Kidney capillary endothelial cell (primary cell): ENCODE measurements around the gene OR4D6.
"Not testable (repeated sequence)": the region's sequence is repeated elsewhere in the genome, so short reads cannot be mapped to it uniquely, and the experiment has no call there.

Source experiments
- DNase-seq: peaks from one replicate; pipeline ENCODE4 v3.0.0-alpha.2; 2018; ENCODE audit warnings: low spot score

OR4D6 gene

DNA sequence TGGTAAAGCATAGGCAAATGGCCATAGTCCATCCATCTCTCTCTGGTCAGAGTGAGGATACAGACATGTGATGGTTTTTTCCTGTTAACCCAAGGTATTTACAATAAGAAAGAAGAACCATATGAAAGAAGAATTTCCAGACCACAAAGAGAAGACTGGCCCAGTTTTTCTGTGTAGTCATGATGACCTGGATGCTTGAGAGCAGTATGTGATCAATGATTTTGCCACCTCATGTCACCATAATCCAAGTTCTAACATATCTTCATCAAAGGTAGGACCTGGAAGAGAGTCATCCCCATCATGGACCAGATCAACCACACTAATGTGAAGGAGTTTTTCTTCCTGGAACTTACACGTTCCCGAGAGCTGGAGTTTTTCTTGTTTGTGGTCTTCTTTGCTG, at the start of gene OR4D6:
OR4D6 (plus strand) TSS at position 301 of the 400 bp plus-strand sequence; CDS start at position 301, 0 bp downstream.
- no peak for DNase-seq

DNA sequence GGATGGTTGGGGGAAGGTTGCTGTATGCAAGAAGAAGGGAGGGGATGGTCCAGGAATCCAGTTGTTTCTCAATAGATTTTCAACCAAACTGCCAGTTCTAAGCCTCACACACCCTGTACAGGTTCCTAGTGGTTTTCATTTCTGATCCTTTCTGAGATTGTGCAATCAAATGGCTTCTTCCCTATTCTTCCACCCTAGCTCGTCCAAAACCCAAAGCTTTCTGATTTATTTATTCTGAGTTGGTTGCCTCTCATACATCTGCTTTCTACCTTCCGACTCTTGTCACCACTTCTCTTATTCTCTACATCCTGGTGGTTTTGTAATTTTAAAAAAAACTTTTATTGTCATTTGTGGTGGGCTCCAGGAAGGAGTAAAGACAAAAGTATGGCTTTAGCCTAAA, 43.1 kb upstream of the OR4D6 start:
- no peak for DNase-seq

DNA sequence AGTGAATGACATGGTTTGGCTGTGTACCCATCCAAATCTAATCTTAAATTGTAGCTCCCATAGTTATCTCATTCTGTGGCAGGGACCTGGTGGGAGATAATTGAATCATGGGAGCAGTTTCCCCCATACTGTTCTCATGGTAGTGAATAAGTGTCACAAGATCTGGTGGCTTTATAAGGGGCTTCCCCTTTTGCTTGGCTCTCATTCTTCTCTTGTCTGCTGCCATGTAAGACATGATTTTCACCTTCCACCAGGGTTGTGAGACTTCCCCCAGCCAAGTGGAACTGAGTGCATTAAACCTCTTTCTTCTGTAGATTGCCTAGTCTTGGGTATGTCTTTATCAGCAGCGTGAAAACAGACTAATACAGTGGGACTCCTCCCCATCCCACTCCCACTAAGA, 41.6 kb upstream of the OR4D6 start:
- DNase-seq: no peak

DNA sequence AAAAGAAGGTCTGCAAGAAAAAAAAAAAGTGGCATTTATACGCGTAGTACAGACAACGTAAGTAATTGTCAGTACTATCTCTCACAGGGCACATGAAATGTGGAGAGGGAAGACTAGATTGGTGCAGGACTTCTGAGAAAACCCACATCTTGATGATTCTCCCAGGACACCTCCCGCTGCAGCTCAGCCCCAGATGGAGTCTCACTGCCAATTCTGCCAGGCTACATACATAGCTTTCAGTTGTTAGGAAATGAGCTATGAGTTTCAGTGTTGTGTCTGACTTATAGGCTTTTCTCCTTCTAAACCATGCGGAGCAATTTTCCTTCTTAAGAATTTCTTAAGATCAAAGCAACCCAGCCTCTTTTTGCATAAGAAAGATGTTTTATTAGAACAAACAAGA, 40.1 kb upstream of the OR4D6 start:
- DNase-seq: no peak

DNA sequence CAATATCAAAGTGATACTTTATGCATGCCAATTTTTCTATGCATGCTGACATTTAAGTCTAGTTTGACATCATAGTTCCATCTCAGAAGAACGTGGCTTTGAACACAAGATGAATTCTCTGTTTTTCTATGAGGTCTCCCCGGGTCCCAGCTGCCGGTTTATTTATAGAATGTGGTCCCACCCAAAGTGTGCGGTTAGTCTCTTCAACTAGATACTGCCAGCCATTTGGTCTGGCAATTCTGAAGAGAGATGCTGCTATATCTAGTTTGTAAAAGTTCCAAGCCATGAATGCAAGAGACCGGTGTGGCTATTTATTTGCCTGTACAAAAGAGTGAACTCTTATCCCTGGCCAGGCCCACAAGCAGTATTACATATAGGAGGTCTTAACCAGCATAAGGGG, 39.7 kb upstream of the OR4D6 start:
- no peak for DNase-seq

DNA sequence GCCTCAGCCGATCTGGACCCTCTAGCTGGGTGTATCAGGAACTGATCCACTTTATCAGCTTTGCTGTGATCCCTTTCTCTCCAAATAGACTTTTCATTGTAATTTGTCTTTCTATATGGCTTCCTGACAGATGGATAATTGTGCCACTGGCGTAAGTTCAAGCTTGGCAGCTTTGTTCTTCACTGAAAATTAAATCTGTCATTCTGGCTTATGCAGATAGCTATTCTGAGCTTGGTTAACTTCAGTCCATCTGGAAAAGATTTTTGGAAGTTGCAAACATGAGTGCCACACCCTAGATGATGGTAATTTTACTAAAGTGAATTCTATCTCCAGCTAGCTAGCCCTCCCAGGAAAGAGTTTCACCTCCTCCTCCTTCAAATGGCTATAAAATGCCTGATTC, 38.6 kb upstream of the OR4D6 start:
- no peak for DNase-seq

DNA sequence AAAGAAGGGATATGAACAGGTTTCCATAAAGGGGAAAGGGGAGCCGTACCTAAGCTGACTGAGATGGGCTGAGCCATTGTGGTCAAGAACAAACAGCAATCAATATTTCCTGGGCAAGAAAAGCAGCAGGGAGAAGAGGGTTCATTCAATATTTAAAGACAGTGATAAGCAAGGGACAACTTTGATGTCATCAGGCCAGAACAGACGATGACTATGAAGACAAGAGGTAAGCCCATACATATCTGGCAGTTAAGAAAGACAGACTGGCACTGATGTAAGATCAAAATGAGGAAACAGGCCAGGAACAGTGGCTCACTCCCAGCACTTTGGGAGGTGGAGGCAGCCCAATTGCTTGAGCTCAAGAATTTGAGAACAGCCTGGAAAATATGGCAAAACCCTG, 32.9 kb upstream of the OR4D6 start:
- no peak for DNase-seq

DNA sequence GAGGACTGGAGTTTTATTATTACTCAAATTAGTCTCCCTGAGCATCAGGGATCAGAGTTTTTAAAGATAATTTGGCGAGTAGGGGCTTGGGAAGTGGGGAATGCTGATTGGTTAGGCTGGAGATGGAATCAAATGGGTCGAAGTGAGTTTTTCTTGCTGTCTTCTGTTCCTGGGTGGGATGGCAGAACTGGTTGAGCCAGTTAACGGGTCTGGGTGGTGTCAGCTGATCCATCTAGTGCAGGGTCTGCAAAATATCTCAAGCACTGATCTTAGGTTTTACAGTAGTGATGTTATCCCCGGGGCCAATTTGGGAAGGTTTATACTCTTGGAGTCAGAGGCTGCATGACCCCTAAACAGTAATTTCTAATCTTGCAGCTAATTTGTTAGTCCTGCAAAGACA, 31.6 kb upstream of the OR4D6 start:
- DNase-seq: no peak

DNA sequence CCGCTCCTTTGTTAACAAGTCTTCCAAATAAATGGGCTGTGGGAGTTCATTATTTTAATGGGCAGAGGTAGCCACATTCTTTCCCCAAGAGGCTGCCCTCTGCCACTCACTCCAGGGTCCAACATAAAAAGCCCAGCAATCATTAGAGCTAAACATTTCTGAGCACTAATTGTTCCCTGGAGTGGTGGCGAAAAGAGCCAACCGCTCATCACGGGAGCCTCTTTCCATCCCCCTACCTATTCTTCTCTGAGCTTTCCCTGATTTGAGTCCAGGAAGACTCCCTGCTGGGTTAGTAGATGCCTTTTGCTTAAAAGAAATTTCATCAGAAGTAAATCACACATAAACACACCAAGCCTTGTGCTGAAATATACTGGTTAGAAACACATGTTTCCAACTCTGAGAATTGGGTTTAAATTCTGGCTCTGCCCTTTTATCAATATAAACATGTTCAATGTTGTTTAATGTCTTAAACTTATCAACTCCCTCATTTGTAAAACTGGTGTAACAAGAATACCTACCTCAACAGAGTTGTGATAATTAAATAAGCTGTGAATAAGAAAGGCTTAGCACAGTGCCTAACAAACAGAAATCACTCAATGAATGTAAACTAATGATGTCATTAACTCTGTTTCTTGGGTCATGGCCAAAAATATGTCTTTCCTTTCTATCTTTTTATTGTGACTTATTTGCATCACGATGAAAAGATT, 30.2 kb upstream of the OR4D6 start, which contains the start of gene OR5A2:
OR5A2 (minus strand) TSS at position 53 of the 707 bp plus-strand sequence. CDS start 3,460 bp downstream, outside the sequence.
- no peak for DNase-seq

DNA sequence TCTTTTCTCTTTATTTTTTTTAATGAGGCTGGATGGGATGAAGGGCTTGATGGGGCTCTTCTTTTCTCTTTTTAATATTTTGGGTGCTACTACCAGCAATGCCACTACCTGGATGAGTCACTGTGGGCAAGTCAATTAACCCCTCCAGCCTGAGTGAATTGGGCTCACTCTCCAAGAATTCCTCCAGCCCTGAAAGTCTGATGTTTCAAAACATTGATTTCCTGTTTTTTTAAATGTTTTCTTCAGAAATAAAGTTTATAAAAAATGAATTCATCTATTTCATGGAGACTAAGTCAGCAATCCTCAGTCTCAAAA, 29.7 kb upstream of the OR4D6 start:
- DNase-seq: no peak

DNA sequence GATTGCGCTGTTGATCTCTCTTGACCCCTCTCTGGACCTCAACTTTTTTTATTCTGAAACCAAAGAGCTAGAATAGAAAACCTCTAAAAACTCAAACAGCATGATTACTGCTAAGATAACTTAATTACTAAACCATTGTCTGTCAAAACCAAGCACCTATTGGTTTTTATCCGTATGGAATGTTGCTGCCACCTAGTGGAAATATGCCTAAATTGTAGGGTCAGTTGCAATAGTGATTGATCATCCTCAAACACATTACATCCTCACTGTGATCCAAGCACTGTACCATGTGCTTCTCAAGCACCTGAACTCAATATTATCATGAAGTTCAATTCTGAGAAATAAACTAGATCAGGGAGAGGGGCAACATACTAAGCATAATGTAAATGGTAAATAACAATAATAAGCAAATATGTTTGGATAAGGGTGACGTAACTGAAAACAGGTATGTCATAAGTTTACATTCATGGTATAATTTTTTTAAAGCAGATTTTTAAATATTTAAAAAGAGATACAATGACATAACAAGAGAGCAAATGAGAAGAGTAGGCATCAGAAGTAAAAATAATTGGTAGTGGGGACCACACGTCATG, 26.7 kb upstream of the OR4D6 start:
- DNase-seq: peak; percentile 38

DNA sequence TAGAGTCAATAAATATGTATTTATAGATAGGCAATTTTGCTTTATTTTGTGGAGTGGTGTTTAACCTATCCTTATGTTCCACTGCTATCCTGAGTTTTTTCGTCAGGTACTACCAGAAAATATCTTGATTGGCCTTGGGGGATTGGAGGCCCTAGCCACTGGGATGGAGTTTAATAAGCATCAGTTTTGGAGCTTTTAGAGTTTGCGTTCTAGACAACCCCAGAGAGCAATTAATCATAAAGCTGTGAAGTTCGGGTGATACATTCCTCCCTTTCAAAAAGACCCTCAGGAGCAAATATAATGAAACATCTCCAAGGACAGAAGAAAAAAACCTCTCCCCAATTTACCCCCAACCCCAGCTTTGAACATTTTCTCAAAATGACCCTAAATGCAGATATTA, 20.6 kb upstream of the OR4D6 start, which contains the start of gene OR5A1:
OR5A1 (plus strand) TSS at position 301 of the 400 bp plus-strand sequence. CDS start 6,700 bp downstream, outside the sequence.
- DNase-seq: no peak

DNA sequence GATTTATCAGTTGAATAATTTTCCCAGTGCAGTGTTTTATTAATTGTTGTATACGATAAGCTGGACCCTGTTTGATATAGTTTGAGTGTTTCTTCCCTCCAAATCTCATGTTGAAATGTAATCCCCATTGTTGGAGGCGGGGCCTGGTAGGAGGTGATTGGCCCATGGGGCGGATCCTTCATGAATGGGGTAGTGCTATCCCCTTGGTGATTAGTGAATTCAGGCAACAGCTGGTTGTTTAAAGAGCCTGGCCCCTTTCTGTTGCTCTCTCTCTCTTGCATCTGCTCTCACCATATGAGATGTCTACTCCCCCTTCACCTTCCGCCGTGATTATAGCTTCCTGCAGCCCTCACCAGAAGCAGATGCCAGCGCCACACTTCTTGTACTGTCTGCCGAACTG, 19.0 kb upstream of the OR4D6 start:
- DNase-seq: no peak

DNA sequence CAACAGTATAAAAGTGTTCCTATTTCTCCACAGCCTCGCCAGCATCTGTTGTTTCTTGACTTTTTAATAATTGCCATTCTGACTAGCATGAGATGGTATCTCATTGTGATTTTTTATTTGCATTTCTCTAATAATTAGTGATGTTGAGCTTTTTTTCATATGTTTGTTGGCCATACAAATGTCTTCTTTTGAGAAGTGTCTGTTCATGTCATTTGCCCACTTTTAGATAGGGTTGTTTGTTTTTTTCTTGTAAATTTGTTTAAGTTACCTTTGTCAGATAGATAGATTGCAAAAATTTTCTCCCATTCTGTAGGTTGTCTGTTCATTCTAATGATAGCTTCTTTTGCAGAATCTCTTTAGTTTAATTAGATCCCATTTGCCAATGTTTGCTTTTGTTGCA, 11.1 kb upstream of the OR4D6 start:
- DNase-seq: not testable (repeated sequence)

DNA sequence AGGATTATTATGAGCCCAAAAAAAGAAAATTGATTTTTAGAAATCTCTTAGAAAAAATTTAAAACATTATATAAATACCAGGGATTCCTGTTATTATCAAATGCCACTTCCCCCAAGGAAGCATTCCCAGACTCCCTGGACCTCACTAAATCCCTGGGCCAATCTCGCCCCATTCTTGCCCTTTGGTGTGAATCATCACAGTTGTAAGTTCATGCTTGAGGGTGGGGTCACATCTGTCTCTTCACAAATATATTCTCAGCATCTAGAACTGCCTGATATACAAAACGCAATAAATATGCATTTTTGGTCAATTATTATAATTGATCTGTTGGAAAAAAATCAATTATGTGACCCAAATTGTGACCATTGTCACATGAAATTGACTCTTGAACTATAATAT, 8.3 kb upstream of the OR4D6 start:
- DNase-seq: no peak

DNA sequence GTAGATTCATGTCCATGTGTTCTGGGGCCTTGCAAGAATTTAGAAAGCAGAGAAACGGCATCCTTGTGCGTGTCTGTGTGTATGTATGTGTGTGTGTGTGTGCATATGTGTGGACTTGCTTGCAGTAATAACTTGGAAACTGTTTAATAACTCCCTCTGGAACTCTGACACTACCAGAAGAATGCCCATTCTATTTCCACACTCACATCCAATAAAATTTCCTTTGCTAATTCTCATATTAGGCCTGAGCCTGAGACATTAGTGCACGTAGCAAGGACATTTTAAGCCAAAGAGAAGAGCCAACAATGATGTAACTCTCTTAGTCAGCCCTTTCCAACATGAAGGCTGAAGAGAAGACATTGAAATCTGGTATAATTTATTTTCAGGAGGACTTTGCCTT, 3.2 kb downstream of the OR4D6 start:
- no peak for DNase-seq

DNA sequence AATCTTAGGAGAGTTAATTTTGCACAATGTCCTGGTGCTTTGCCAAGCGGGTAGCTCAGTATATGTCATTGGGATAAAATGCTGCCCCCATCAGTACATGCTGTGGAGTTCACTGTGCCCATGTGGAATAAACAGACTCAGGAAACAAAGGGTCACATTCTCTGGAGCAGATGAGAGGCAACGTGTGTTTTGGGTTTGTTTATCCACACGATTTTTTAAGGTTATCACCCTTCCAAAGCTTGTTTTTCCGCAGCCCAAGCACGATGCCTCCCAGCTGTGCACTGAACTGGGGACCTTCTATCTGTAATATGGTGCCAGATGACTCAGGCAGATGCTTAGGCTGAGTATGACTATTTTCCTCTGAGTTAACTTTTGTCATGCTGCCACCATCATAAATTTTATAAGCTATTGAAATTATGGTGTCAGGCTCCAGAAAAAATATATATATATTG, 6.5 kb downstream of the OR4D6 start:
- DNase-seq: no peak

DNA sequence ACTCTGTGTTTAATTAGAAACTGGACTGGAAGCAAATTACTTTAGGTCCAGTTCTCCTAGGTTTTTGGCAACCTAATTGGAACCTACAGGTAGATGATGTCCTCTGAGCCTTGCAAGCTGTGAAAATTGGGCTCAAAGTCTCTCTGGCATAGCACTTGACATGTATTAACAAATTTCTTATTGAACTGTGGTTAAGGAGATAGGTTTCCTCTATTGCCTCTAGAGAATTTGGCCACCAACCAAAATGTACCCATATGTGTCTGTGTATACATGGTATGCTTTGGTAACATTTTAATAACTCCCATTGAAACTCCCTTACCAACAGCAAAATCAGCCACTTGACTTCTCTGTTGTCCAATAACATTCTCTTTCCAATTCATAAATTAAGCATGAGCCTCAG, 16.3 kb downstream of the OR4D6 start, which contains the start of gene OR4D10:
OR4D10 (plus strand) TSS at position 301 of the 400 bp plus-strand sequence. CDS start 4,115 bp downstream, outside the sequence.
- no peak for DNase-seq

DNA sequence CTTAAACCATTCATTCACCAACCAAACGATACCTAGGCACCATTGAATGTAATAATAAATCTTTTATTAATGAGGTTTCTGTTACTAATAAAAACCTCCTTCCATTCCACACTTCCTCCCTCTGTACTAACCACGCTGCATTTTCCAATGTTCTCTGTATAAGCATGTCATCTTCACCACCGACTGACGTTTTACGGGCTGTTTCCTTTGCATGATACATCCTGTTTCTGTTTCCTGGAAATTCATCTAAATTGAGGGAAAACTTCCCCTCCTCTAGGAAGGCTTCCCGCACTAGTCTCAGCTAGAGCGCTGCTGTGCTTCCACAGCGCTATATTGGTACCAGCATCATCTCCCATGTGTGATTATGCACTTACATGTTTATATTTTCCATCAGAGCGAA, 18.4 kb downstream of the OR4D6 start:
- DNase-seq: no peak

DNA sequence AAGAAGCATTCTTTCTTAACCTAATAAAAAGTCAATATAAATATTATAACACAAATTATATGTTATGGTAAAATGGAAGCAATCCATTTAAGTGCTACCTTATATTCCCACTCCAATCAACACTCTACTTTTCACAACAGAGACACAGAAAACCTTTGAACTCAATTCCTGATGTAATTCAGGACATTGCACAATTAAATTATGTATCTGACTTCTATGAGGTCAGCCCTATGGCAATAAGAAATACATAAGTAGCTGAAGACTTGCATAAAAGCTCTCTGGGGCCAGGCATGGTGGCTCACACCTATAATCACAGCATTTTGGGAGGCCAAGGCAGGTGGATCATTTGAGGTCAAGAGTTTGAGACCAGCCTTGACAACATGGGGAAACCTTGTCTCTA, 23.1 kb downstream of the OR4D6 start:
- DNase-seq: no peak

DNA sequence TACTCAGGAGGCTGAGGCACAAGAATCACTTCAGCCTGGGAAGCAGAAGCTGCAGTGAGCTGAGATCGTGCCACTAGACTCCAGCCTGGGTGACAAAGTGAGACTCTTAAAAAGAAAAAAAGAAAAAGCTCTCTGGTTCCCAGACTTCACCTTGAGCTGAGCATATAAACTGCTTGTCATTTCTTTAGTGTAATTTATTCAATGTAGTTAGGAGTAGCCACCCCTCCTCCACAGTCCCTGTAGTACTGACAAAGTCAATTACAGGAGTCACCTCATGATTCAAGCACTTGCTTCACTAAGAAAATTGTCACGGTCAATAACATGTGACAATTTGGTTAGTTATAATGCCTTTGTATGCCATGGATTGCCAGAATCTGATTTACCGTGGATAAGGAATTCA, 23.6 kb downstream of the OR4D6 start:
- DNase-seq: no peak

DNA sequence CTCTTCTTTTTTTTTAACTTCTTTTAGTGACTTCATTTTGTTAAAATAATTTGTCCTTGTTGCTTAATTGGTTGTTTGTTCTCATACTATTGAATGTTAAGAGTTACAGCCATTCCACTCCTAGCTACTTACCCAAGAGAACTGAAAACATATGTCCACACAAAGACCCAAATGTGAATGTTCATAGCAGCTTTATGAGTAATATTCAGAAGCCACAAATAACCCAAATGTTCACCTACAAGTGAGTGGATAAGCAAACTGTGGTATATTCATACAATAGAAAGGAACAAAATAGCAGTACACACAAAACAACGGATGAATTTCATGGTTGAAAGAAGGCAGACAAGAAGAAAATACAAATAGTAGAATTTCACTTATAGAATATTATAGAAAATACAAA, 45.2 kb downstream of the OR4D6 start:
- no peak for DNase-seq

DNA sequence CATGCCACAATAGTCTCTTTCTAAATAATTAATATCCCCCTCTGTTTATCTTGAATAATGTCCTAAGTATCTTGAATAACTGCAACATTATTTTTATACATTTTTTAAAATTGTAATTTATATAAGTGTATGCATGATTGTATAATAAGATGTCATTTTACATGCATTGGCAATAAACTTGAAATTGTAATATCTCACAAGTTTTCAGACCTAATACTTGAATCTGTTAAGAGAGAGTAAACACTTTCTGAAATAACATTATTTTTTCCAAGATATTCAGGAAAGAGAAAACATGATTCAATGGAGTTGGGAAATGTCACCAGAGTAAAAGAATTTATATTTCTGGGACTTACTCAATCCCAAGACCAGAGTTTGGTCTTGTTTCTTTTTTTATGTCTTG, 46.5 kb downstream of the OR4D6 start, which contains the start of gene OR4D11:
OR4D11 (plus strand) TSS at position 301 of the 400 bp plus-strand sequence; CDS start at position 301, 0 bp downstream.
- no peak for DNase-seq
